ENCODE data around the gene SCYGR3. TPM values are rescaled to one million over a fixed set of nuclear protein-coding genes. Genes with fewer than 3 reads are reported as not detected.

SCYGR3 gene
- total RNA-seq, 1 experiment from 2014 or later = not detected

GRCh38 chr2:227579791-227580190, 34.8 kb downstream of the SCYGR3 start:
- no peaks in the 10 kb centered on the region for H3K4me1 ChIP-seq (ENCODE audit: insufficient read depth, low read length)
- no peaks in the 10 kb centered on the region for H3K36me3 ChIP-seq (ENCODE audit: low read depth, low read length)
- BruUV-seq (replicated peaks) = no TSS peak
- no peaks in the 10 kb centered on the region for H3F3A ChIP-seq (ENCODE audit: low read length, unreplicated experiment)
- H2AFZ ChIP-seq (ENCODE audit: low read length) = no peak overlapping the region
- no peak for ATAC-seq
- H3K27me3 ChIP-seq (ENCODE audit: low read length) = no peaks in the 10 kb centered on the region
- no peak overlapping the region for H3K4me3 ChIP-seq (ENCODE audit: low read length)
- intact Hi-C loops (cut with micrococcal nuclease) = loop anchor here (5.0 kb wide), 1 partner anchor 97 kb away; no protein-coding TSS in a partner anchor
- H3K9me3 ChIP-seq (ENCODE audit: low read length) = no peaks in the 10 kb centered on the region
- TF ChIP-seq EZH2 (IDR thresholded peaks at IDR 0.05; ENCODE audit: low read length, unreplicated experiment) (no peak), EZH2phosphoT487 (IDR thresholded peaks at IDR 0.05; ENCODE audit: borderline replicate concordance, low read length) (no peak)
- TF ChIP-seq, protein P1, sequence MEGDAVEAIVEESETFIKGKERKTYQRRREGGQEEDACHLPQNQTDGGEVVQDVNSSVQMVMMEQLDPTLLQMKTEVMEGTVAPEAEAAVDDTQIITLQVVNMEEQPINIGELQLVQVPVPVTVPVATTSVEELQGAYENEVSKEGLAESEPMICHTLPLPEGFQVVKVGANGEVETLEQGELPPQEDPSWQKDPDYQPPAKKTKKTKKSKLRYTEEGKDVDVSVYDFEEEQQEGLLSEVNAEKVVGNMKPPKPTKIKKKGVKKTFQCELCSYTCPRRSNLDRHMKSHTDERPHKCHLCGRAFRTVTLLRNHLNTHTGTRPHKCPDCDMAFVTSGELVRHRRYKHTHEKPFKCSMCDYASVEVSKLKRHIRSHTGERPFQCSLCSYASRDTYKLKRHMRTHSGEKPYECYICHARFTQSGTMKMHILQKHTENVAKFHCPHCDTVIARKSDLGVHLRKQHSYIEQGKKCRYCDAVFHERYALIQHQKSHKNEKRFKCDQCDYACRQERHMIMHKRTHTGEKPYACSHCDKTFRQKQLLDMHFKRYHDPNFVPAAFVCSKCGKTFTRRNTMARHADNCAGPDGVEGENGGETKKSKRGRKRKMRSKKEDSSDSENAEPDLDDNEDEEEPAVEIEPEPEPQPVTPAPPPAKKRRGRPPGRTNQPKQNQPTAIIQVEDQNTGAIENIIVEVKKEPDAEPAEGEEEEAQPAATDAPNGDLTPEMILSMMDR (conservative IDR thresholded peaks at IDR 0.05; ENCODE audit: low read depth, low read length) = no peak
- no peaks in the 10 kb centered on the region for H3K79me2 ChIP-seq (ENCODE audit: low read length)
- H3K27ac ChIP-seq (ENCODE audit: low read length) = no peak overlapping the region
- no peak overlapping the region for H3K9ac ChIP-seq (ENCODE audit: low read length)
- H3K4me2 ChIP-seq (ENCODE audit: low read length) = no peak overlapping the region
- H4K20me1 ChIP-seq (ENCODE audit: low read length) = no peaks in the 10 kb centered on the region
- CTCF ChIA-PET = no interaction called here
- H3K9me2 ChIP-seq (replicated peaks; ENCODE audit: low read length) = no peaks in the 10 kb centered on the region
- DNase-seq = no peak
- POLR2A ChIA-PET (ENCODE audit: unreplicated experiment) = no interaction called here

DNA sequence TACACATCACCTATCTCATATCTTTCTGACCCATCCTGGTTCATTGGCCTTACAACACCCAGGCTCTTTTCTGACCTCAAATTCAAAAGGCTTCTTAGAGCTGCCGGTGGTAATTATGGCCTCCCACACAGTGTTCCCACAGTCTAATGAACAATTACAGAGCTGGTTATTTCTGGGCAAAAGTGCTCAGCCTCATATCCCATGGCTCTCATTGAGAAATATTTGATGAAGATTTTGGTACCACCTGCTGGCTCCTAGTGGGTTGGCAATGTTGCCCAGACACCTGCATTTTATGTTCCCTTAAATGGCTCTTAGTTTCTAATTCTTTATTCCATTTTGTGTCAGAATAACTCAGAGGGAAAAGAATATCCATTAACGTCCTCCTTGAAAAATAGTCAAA, 36.0 kb downstream of the SCYGR3 start:
- Histone ChIP-seq H3K27ac (ENCODE audit: low read length) (no peak overlapping the region), H3K4me1 (ENCODE audit: insufficient read depth, low read length) (no peaks in the 10 kb centered on the region), H3K9ac (ENCODE audit: low read length) (no peak overlapping the region), H4K20me1 (ENCODE audit: low read length) (no peaks in the 10 kb centered on the region), H3K4me2 (ENCODE audit: low read length) (no peak overlapping the region), H3K9me3 (ENCODE audit: low read length) (no peaks in the 10 kb centered on the region), H3K4me3 (ENCODE audit: low read length) (no peak overlapping the region), H3K36me3 (ENCODE audit: low read depth, low read length) (no peaks in the 10 kb centered on the region), H3K79me2 (ENCODE audit: low read length) (no peaks in the 10 kb centered on the region), H2AFZ (ENCODE audit: low read length) (no peak overlapping the region), H3F3A (ENCODE audit: low read length, unreplicated experiment) (no peaks in the 10 kb centered on the region), H3K27me3 (ENCODE audit: low read length) (no peaks in the 10 kb centered on the region), H3K9me2 (replicated peaks; ENCODE audit: low read length) (no peaks in the 10 kb centered on the region)
- no peak for TF ChIP-seq EZH2 (IDR thresholded peaks at IDR 0.05; ENCODE audit: low read length, unreplicated experiment)
- TF ChIP-seq, protein P1 (conservative IDR thresholded peaks at IDR 0.05; ENCODE audit: low read depth, low read length) = peak; percentile 31
- ChIA-PET CTCF (interaction anchor here (0.8 to 1.4 kb wide), 2 partner anchors 171 to 173 kb away, joined by 3 to 4 read pairs; no protein-coding TSS in a partner anchor), POLR2A (ENCODE audit: unreplicated experiment) (no interaction called here)
- intact Hi-C loops (cut with micrococcal nuclease) = loop anchor here (1.0 to 5.0 kb wide), 2 partner anchors 96 to 172 kb away; no protein-coding TSS in a partner anchor
- DNase-seq (peak; percentile 14), ATAC-seq (peak; percentile 65)
- no TSS peak for BruUV-seq (replicated peaks)

GRCh38 chr2:227577555-227577954, 37.1 kb downstream of the SCYGR3 start:
- H3K9ac ChIP-seq (ENCODE audit: low read length) = no peak overlapping the region
- H3K27ac ChIP-seq (ENCODE audit: low read length) = no peak overlapping the region
- no peaks in the 10 kb centered on the region for H3K79me2 ChIP-seq (ENCODE audit: low read length)
- no TSS peak for BruUV-seq (replicated peaks)
- POLR2A ChIA-PET (ENCODE audit: unreplicated experiment) = no interaction called here
- no peaks in the 10 kb centered on the region for H3K4me1 ChIP-seq (ENCODE audit: insufficient read depth, low read length)
- H3K4me2 ChIP-seq (ENCODE audit: low read length) = no peak overlapping the region
- no peak overlapping the region for H2AFZ ChIP-seq (ENCODE audit: low read length)
- H3K36me3 ChIP-seq (ENCODE audit: low read depth, low read length) = no peaks in the 10 kb centered on the region
- H3F3A ChIP-seq (ENCODE audit: low read length, unreplicated experiment) = no peaks in the 10 kb centered on the region
- intact Hi-C loops (cut with micrococcal nuclease) = loop anchor here (5.0 kb wide), 1 partner anchor 95 kb away; no protein-coding TSS in a partner anchor
- no peaks in the 10 kb centered on the region for H3K9me3 ChIP-seq (ENCODE audit: low read length)
- ATAC-seq (no peak), DNase-seq (no peak)
- H4K20me1 ChIP-seq (ENCODE audit: low read length) = no peaks in the 10 kb centered on the region
- H3K27me3 ChIP-seq (ENCODE audit: low read length) = no peaks in the 10 kb centered on the region
- no peak overlapping the region for H3K4me3 ChIP-seq (ENCODE audit: low read length)
- TF ChIP-seq EZH2phosphoT487 (IDR thresholded peaks at IDR 0.05; ENCODE audit: borderline replicate concordance, low read length) (no peak), EZH2 (IDR thresholded peaks at IDR 0.05; ENCODE audit: low read length, unreplicated experiment) (no peak)
- TF ChIP-seq, protein P1 (conservative IDR thresholded peaks at IDR 0.05; ENCODE audit: low read depth, low read length) = no peak
- CTCF ChIA-PET = no interaction called here
- no peaks in the 10 kb centered on the region for H3K9me2 ChIP-seq (replicated peaks; ENCODE audit: low read length)

All from PC-3 (cell line).